ENCODE data around the gene INAVA. TPM values are rescaled to one million over a fixed set of nuclear protein-coding genes. Genes with fewer than 3 reads are reported as not detected.

Gene INAVA
- total and polyA plus RNA-seq, 9 of the 15 experiments (the other 6 are each of a cell fraction or from before 2014, with no cell fraction given), result 0.09 TPM; not detected in 8

- Histone ChIP-seq H3K36me3 (ENCODE audit: control insufficient read depth, insufficient read depth, low read length) (no peaks in the 10 kb centered on the region), H2AFZ (ENCODE audit: low read depth, low read length) (no peak overlapping the region), H3K27ac (ENCODE audit: extremely low read depth, low read depth, low read length) (no peak overlapping the region), H3K4me2 (ENCODE audit: insufficient read depth, low read length) (no peak overlapping the region), H3K9me1 (ENCODE audit: control insufficient read depth, insufficient read depth, low read length) (no peaks in the 10 kb centered on the region), H3K9me3 (replicated peaks; ENCODE audit: control insufficient read depth, insufficient read depth, low read depth, low read length) (no peaks in the 10 kb centered on the region), H3K79me2 (ENCODE audit: control insufficient read depth, insufficient read depth, low read length) (no peaks in the 10 kb centered on the region), H3K27me3 (ENCODE audit: control insufficient read depth in 2 of 2, insufficient read depth in 2 of 2, low read length in 2 of 2) (peaks cover 50 to 78% of the 10 kb centered on the region in 2 experiments), H3K9ac (ENCODE audit: insufficient read depth in 1 of 2, low read depth in 2 of 2, low read length in 2 of 2) (no peak overlapping the region), H3K4me3 (no peak overlapping the region), H3K4me1 (replicated peaks in 1 of 2; ENCODE audit: control insufficient read depth in 2 of 2, insufficient read depth in 2 of 2, low read length in 2 of 2) (no peaks in the 10 kb centered on the region), H4K20me1 (replicated peaks; ENCODE audit: control insufficient read depth, insufficient read depth, low read length) (peaks cover 23% of the 10 kb centered on the region; the same call in 1 of the 2 replicates)
- DNase-seq (ENCODE audit: extremely low read depth in 1 of 4, low spot score in 3 of 4) (no peak), FAIRE-seq (no peak), ATAC-seq (no peak)
- BruUV-seq (replicated peaks), result no TSS peak
- in situ Hi-C loops (cut with MboI) (no loop called here), intact Hi-C loops (cut with micrococcal nuclease) (no loop called here)
- ChIA-PET POLR2A (interaction anchor here (0.6 to 0.8 kb wide), 3 partner anchors 21 to 420 kb away, joined by 3 to 5 read pairs (median 3); no protein-coding TSS in a partner anchor), CTCF (ENCODE audit: low intra/inter-chr PET ratio) (no interaction called here)
- WGBS (ENCODE audit: insufficient coverage, low coverage, missing lambda C conversion rate), result 7% methylated on average over 4 of the region's 4 CpGs
- no peak for TF ChIP-seq HINFP (tag; conservative IDR thresholded peaks at IDR 0.05; ENCODE audit: low read depth)
- no peak for TF ChIP-seq MCM2 (IDR thresholded peaks at IDR 0.05; ENCODE audit: low read depth)
- TF ChIP-seq IRF9 (tag; IDR thresholded peaks at IDR 0.05), result no peak
- TF ChIP-seq HNRNPH1 (optimal IDR thresholded peaks at IDR 0.05; ENCODE audit: low read depth, low read length), result no peak
- TF ChIP-seq ZFP30 (CRISPR knock-in tag; IDR thresholded peaks at IDR 0.05; ENCODE audit: borderline replicate concordance), result no peak
- no peak for TF ChIP-seq HIVEP1 (CRISPR knock-in tag; IDR thresholded peaks at IDR 0.05)
- TF ChIP-seq HMG20A (CRISPR knock-in tag; conservative IDR thresholded peaks at IDR 0.05), result no peak
- no peak for TF ChIP-seq KAT7 (CRISPR knock-in tag; IDR thresholded peaks at IDR 0.05; ENCODE audit: borderline replicate concordance)
- TF ChIP-seq ZNF23 (CRISPR knock-in tag; IDR thresholded peaks at IDR 0.05), result no peak
- no peak for TF ChIP-seq CEBPZ (IDR thresholded peaks at IDR 0.05; ENCODE audit: borderline replicate concordance, low read depth, low read length)
- TF ChIP-seq PPARD (CRISPR knock-in tag; IDR thresholded peaks at IDR 0.05), result no peak
- TF ChIP-seq HNRNPK (IDR thresholded peaks at IDR 0.05; ENCODE audit: low read depth, low read length, poor library complexity, severe bottlenecking), result no peak
- no peak for TF ChIP-seq ZNF124 (CRISPR knock-in tag; IDR thresholded peaks at IDR 0.05)
- TF ChIP-seq DACH1 (IDR thresholded peaks at IDR 0.05; ENCODE audit: partially characterized antibody), result no peak
- TF ChIP-seq DDX20 (tag; IDR thresholded peaks at IDR 0.05; ENCODE audit: low read depth), result no peak
- no peak for TF ChIP-seq L3MBTL2 (IDR thresholded peaks at IDR 0.05)
- no peak for TF ChIP-seq TCFL5 (CRISPR knock-in tag; conservative IDR thresholded peaks at IDR 0.05)
- TF ChIP-seq MAX (CRISPR knock-in tag; IDR thresholded peaks at IDR 0.05), result no peak
Observed at GRCh38 chr1:200962631-200963030, 67.9 kb downstream of the INAVA start.
